RPMI7951 (cell line): Measurements from ENCODE around the gene STXBP4. TPM values are rescaled to one million over a fixed set of nuclear protein-coding genes. Genes with fewer than 3 reads are reported as not detected.

ENCODE experiments used
- DNase-seq: peaks from one replicate; pipeline ENCODE4 v3.0.0-alpha.2; 2012; ENCODE audit warnings: low read depth
- total RNA-seq: library from RNA; depleted of rRNA; stranded (reverse); fragments of >200 nt; shearing (Covaris generic); gene quantifications from 2 replicates; pipeline ENCODE4 v1.2.3, GENCODE V29; 2014; rRNA removed

Gene STXBP4
- total RNA-seq, 1 experiment from 2014 or later = 5.6 TPM

DNA sequence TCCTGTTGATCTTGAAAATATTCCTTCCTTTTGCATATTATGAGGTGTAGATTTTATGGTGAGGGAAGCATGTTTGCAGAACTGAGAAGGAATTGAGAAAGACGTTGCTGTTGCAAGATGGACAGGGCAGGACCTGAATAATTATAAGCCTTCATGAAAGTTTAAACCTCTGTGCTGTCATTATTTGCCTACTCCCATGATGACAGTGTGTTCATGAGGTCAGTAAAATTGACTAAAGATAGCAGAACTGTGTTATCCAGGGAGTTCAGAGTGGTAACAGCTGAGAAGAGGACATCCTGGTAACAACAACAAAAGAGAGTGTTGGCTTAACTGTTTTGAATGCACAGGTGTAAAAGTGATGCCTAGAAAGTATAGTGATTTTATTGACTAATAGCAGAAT, 250.9 kb downstream of the STXBP4 start:
- DNase-seq = no peak

- DNase-seq = no peak
Measured at GRCh38 chr17:55219934-55220333, 251.4 kb downstream of the STXBP4 start.

Other genes with a start within 250 kb of the STXBP4 start
- gene TOM1L1, start 67.9 kb upstream of the STXBP4 start, total RNA-seq = 32.1 and 42.2 TPM in 2 replicates
- gene COX11, start 111 bp upstream of the STXBP4 start, total RNA-seq = 54.4 and 72.8 TPM in 2 replicates